Neural cell (in vitro differentiated cells): Measurements from ENCODE around the gene ANKRD33B. TPM values are rescaled to one million over a fixed set of nuclear protein-coding genes. Genes with fewer than 3 reads are reported as not detected.

Experiments used
- H2AFZ ChIP-seq: fragments of 200-600, 300-800 bp; sonication (generic), shearing (Covaris generic); 2 replicates; pipeline ENCODE4 v1.6.0; 2014; ENCODE audit warnings: low read depth, mild to moderate bottlenecking, antibody characterized with exemption, low read length, moderate library complexity
- H3F3A ChIP-seq: fragments of 200-600 bp; shearing (Covaris generic); 2 replicates; pipeline ENCODE4 v1.6.1; 2016; ENCODE audit warnings: mild to moderate bottlenecking, moderate library complexity, mixed read lengths, antibody characterized with exemption, low read length; ENCODE audit not compliant: insufficient read depth, poor library complexity, severe bottlenecking
- H3K27ac ChIP-seq: fragments of 200-600, 300-800 bp; sonication (generic), shearing (Covaris generic); 2 replicates; pipeline ENCODE4 v1.5.1; 2014; ENCODE audit warnings: mild to moderate bottlenecking, low read length, moderate library complexity
- H3K27me3 ChIP-seq: fragments of 300-800, 200-600 bp; sonication (generic), shearing (Covaris generic); 2 replicates; pipeline ENCODE4 v1.6.0; 2014; ENCODE audit warnings: mild to moderate bottlenecking, low read depth, low read length, moderate library complexity; ENCODE audit not compliant: insufficient read depth
- H3K36me3 ChIP-seq: fragments of 300-800, 200-600 bp; sonication (generic), shearing (Covaris generic); 2 replicates; pipeline ENCODE4 v1.5.1; 2014; ENCODE audit warnings: mild to moderate bottlenecking, antibody characterized with exemption, low read length, moderate library complexity; ENCODE audit not compliant: insufficient read depth
- H3K4me2 ChIP-seq: fragments of 300-800, 200-600 bp; sonication (generic), shearing (Covaris generic); 2 replicates; pipeline ENCODE4 v1.6.0; 2014; ENCODE audit warnings: mild to moderate bottlenecking, low read length
- H3K4me3 ChIP-seq: fragments of 300-800, 200-600 bp; sonication (generic), shearing (Covaris generic); 2 replicates; pipeline ENCODE4 v1.5.1; 2014; ENCODE audit warnings: mild to moderate bottlenecking, low read length, moderate library complexity
- H3K79me2 ChIP-seq: fragments of 200-600 bp; shearing (Covaris generic); replicated peaks from 2 replicates; pipeline ENCODE4 v1.6.0; 2014; ENCODE audit warnings: mild to moderate bottlenecking, low read length, moderate library complexity; ENCODE audit not compliant: insufficient read depth
- H3K9ac ChIP-seq: fragments of 300-800, 200-600 bp; sonication (generic), shearing (Covaris generic); 2 replicates; pipeline ENCODE4 v1.6.1; 2016; ENCODE audit warnings: mild to moderate bottlenecking, low read length, mixed read lengths
- H3K9me2 ChIP-seq: fragments of 200-600 bp; shearing (Covaris generic); 2 replicates; pipeline ENCODE4 v1.6.1; 2016; ENCODE audit warnings: mild to moderate bottlenecking, low read length, mixed read lengths; ENCODE audit not compliant: insufficient read depth
- H3K9me3 ChIP-seq: fragments of 200-600, 300-800 bp; sonication (generic), shearing (Covaris generic); 2 replicates; pipeline ENCODE4 v1.6.1; 2016; ENCODE audit warnings: mild to moderate bottlenecking, mixed run types, low read length, moderate library complexity, mixed read lengths
- H4K20me1 ChIP-seq: fragments of 200-600 bp; shearing (Covaris generic); 2 replicates; pipeline ENCODE4 v1.6.1; 2016; ENCODE audit warnings: mild to moderate bottlenecking, mixed run types; ENCODE audit not compliant: insufficient read depth
- CTCF ChIP-seq: fragments of 450-650 bp; IDR thresholded peaks from 2 replicates; pipeline ENCODE4 v1.5.1; 2014; ENCODE audit warnings: antibody characterized with exemption, mild to moderate bottlenecking, moderate library complexity; ENCODE audit not compliant: poor library complexity, severe bottlenecking
- EP300 ChIP-seq: fragments of 450-650 bp; conservative IDR thresholded peaks from 2 replicates; pipeline ENCODE4 v1.6.1; 2014; ENCODE audit warnings: antibody characterized with exemption, mild to moderate bottlenecking, moderate library complexity; ENCODE audit not compliant: poor library complexity, severe bottlenecking
- EZH2 ChIP-seq: fragments of 200-600, 300-800 bp; shearing (Covaris generic), sonication (generic); IDR thresholded peaks from 2 replicates; pipeline ENCODE4 v1.6.1; 2014; ENCODE audit warnings: antibody characterized with exemption, low read length, borderline replicate concordance, mild to moderate bottlenecking; ENCODE audit not compliant: insufficient read depth, poor library complexity, severe bottlenecking
- MXI1 ChIP-seq: fragments of 450-650 bp; conservative IDR thresholded peaks from 2 replicates; pipeline ENCODE4 v1.6.1; 2014; ENCODE audit warnings: antibody characterized with exemption, mild to moderate bottlenecking; ENCODE audit not compliant: poor library complexity, severe bottlenecking
- POLR2AphosphoS5 ChIP-seq: IDR thresholded peaks from 2 replicates; pipeline ENCODE4 v1.6.1; 2012
- RAD21 ChIP-seq: fragments of 450-650 bp; conservative IDR thresholded peaks from 2 replicates; pipeline ENCODE4 v1.6.1; 2014; ENCODE audit warnings: antibody characterized with exemption, mild to moderate bottlenecking, moderate library complexity
- REST ChIP-seq: IDR thresholded peaks from 2 replicates; pipeline ENCODE4 v1.6.1; 2012; ENCODE audit warnings: borderline replicate concordance
- SMC3 ChIP-seq: fragments of 450-650 bp; conservative IDR thresholded peaks from 2 replicates; pipeline ENCODE4 v1.6.1; 2014; ENCODE audit warnings: antibody characterized with exemption, mild to moderate bottlenecking, moderate library complexity; ENCODE audit not compliant: poor library complexity
- TAF1 ChIP-seq: IDR thresholded peaks from 2 replicates; pipeline ENCODE4 v1.6.1; 2012; ENCODE audit warnings: low read depth
- polyA plus RNA-seq: library from polyadenylated mRNA; depleted of rRNA; stranded (reverse); fragments of >200 nt; gene quantifications from 2 replicates; pipeline ENCODE4 v1.2.3, GENCODE V29; 2014

The ANKRD33B gene
- polyA plus RNA-seq, 1 donor from 2014 or later, result not detected

DNA sequence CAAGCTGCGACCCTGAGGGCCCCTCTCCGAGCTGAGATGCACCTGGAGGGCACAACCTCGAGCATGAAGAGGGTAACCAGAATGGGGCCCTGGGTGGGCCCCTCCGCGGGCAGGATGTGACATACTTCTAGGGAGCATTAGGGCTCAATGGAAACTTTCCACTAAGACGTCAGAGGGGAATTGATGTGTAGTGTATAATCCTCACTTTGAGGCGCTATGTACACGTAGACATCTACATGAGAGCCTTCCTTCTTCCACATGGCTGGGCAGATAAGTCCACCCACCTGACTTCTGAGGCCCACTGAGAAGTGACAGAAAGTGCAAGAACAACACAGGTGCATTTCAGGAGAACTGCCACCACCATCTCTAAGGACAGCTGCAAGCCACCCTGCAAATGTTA is 136.1 kb downstream of the ANKRD33B start:
- Histone ChIP-seq H3F3A (no peaks in the 10 kb centered on the region), H3K4me3 (no peak overlapping the region), H3K79me2 (no peaks in the 10 kb centered on the region), H2AFZ (no peak overlapping the region), H3K9me2 (no peaks in the 10 kb centered on the region), H3K36me3 (no peaks in the 10 kb centered on the region), H3K4me2 (no peak overlapping the region), H3K27me3 (no peaks in the 10 kb centered on the region), H3K27ac (no peak overlapping the region), H3K9ac (no peak overlapping the region), H4K20me1 (no peaks in the 10 kb centered on the region), H3K9me3 (no peaks in the 10 kb centered on the region)
- no peak for TF ChIP-seq SMC3
- no peak for TF ChIP-seq POLR2AphosphoS5
- no peak for TF ChIP-seq EP300
- no peak for TF ChIP-seq TAF1
- TF ChIP-seq EZH2, result no peak
- no peak for TF ChIP-seq REST
- TF ChIP-seq MXI1, result no peak
- no peak for TF ChIP-seq CTCF
- TF ChIP-seq RAD21, result no peak

- H3F3A ChIP-seq, result no peaks in the 10 kb centered on the region
- no peak overlapping the region for H3K9ac ChIP-seq
- no peaks in the 10 kb centered on the region for H3K9me3 ChIP-seq
- H2AFZ ChIP-seq, result no peak overlapping the region
- TF ChIP-seq EZH2 (no peak), POLR2AphosphoS5 (no peak), EP300 (no peak), TAF1 (no peak), RAD21 (no peak), SMC3 (no peak), REST (no peak), CTCF (no peak), MXI1 (no peak)
- H3K79me2 ChIP-seq, result no peaks in the 10 kb centered on the region
- no peak overlapping the region for H3K4me3 ChIP-seq
- H3K27me3 ChIP-seq, result no peaks in the 10 kb centered on the region
- H3K9me2 ChIP-seq, result no peaks in the 10 kb centered on the region
- H3K36me3 ChIP-seq, result no peaks in the 10 kb centered on the region
- no peak overlapping the region for H3K4me2 ChIP-seq
- no peak overlapping the region for H3K27ac ChIP-seq
- no peaks in the 10 kb centered on the region for H4K20me1 ChIP-seq
These were observed 136.6 kb downstream of the ANKRD33B start for GRCh38 chr5:10700516-10700915.
